Stimulated activated CD8-positive, alpha-beta memory T cell treated with anti-CD3 and anti-CD28 coated beads, Interleukin-15, amount 100 ng/mL, for 1 hour (primary cell): ENCODE data around the gene ABCA4.

ENCODE experiments used
- DNase-seq: peaks from one replicate; pipeline ENCODE4 v3.0.0-alpha.2; 2020; ENCODE audit warnings: low read depth

Gene ABCA4

DNA sequence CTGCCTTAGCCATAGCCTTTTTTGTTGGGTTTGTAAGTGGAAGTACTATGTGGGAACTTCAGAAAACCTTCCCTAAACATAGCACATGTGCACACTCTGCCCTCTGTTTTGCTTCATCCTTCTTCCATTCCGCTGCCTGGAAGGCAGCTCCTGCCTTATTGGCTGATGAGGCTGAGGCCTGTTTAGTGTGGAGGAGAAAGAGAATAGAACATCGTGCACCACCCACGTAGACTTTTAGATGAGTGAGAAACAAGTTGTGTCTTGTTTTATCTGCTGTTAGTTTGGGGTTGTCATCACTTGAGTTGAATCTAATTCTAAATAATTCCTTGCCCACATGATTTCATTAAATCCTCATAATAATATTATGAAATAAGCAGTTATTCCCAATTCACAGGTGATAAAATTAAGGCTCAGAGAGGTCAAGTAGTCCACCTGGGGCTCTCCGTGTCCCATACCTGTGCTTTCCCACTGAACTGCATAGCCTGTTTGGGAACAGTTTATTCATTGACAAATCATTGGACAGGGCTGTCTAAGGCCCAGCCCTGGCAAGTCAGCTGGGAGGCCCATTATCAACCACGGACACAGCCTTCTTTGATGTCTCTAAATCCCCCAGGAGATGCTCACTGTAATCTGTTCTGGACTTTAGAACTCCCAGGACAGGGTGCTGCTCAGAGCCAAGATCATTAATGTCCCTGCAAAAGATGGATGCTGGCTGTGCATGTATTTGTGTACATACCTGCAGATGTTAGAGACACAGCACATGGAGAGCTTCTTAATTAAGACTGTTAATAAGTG is 93.0 kb downstream of the ABCA4 start:
- no peak for DNase-seq

DNA sequence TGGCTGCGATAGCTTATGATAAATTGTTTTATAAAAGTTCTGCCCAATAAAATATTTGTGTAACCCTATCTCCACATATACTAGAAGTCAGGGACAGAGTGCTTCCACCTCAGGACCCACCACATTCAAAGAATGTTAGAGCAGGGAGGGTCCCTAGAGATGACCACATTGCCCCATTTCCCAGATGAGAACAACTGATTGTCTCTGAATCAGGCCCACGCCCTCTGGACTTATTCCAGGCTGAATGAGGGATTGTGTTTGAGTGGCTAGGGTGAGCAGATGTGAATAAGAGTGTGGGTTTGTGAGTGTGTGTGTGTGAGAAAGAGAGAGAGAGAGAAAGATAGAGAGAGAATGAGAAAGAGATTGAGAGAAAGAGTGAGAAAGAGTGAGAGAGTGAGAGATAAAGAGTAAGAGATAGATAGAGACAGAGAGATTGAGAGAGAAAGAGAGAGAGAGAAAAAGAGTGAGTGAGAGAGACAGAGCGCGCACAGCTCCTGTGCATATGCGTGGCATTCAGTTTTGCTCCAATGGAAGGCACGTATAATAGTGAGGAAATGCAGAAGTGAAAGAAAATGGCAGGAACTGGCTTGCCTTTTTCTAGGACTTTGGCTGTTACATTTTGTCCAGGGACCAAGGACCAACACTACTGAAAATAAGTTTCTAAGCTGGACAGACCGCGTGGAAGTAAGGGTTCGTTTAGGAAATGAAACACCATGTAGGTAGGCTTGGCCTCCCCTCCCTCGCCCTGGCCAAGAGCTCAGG is 94.1 kb downstream of the ABCA4 start:
- DNase-seq, result no peak

DNA sequence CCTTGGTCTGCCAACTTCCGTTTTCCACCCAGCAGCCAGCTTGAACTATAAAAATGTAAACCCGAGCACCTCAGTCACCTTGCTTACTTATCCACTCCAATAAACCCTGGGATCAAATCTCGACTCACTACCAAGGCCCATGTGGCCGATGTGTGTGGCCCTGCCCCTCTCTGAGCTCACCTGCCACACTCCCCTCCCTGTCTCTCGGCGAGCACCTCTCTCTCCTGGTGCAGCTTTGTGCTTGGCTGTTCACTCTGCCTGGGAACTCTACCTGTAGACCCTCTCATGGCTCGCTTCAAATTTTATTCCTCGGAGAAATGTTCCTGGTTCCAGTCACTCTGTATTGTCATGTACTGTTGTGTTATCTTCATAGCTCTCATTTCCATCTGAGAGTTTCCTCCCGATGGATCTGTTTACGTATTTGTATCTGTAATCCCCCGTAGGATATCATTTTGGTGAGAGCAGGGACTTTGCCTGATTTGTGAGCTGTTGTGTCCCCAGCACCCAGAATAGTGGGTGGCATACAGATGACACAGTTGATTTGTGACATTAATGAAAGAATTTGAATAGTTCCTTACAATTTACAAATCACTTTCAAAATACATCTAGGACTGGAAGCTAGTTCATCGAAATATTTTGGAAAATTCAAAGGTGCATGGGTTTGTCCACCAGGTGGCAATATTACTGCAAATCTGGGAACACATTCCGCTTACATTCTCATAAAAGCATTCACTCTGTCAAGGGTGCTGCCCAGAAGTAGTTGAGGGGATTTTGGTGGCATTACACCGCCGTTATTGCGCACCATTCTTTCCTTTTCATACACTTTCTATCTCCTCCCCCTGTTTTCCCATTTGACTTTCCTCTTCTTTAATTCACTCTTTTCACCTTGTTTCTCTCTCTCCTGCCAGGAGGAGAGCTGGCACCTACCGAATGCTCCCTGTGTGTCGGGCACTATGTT is 95.3 kb downstream of the ABCA4 start:
- no peak for DNase-seq

DNA sequence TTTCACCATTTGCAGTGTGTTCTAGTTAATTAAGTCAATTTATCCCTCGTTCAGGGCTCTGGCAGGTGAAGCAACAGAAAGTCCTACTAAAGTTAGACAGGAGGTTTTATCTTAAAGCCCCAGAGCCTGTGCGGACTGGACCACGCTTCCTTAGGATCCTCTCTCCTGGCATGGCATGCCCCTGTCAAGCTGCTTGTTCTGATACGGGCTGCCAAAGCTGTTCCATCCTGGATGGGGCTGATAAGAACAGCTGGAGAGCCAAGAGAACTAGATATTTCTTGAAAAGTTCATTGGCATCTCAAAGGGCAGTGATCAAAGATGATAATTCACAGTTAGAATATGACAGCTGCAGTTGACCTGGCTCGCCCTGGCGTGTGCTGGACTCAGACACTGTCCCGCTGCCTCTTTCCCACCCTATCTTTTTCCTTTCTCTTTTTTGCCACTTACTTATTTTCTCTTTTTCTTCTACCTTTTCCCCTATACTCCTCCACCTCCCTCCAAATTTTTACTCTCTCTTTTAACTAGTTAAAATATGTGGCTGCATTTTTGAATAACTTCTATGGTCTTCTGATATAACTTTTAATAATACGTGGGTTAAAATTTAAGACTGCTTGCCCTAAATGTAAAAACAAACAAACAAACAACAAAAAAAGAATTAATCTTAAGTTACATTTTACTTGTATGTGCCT is 96.7 kb downstream of the ABCA4 start:
- DNase-seq, result no peak

DNA sequence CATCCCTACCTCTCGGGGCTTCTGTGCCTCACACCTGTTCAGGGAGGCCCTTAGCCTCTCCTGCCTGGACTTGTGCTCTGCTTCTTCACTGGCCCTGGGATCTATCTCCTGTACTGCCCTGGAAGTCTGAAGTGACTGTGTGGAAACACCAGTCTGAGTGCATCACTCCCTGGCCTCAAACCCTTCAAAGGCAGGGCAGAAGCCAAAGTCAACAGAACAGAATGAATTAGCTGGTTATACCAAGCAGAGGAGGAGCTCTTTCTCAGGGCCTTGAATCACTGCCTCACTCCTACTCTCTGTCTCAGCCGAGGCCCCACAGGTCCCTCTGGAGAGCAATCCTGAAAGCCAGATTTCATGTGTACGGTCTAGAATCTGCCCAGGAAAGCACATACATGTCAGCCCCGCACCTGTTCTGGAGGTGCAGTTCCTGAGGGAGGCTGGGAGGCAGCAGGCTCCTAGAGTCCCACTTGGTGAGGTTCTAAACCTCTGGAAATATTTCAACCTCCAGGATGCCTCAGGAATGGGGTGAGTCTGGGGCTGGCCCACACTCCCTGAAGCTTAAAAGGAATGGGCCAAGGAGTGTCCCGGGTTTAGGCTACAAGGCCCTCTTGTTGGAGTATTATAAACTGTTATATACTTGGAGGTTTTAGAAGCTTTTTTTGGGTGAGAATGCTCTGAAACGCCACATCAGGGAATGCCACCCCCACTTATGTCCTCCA is 98.3 kb downstream of the ABCA4 start:
- no peak for DNase-seq

GRCh38 chr1:94020764-94021579 is 100.0 kb downstream of the ABCA4 start:
- DNase-seq, result no peak

DNA sequence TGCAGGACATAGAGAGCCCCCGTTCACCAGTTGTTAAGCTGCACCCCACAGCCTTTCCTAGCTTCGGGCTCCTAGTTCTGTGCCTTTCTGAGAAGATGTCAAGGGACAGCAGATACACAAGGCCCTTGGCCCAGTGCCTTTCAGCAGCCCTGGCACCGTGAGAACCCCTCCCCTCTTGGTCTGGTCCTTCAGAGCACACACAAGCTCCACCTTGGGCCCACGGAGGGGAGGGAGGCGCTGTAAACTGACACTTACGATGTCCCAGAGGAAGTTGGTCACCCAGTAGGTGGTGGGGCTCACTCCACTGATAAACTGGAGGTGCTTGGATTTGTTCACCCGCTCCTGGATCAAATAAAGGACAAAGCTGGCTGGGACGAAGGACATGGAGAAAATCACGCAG is 101.6 kb downstream of the ABCA4 start:
- no peak for DNase-seq

- peak; percentile 4 for DNase-seq
Observed at GRCh38 chr1:94017155-94017829, 103.7 kb downstream of the ABCA4 start.

DNA sequence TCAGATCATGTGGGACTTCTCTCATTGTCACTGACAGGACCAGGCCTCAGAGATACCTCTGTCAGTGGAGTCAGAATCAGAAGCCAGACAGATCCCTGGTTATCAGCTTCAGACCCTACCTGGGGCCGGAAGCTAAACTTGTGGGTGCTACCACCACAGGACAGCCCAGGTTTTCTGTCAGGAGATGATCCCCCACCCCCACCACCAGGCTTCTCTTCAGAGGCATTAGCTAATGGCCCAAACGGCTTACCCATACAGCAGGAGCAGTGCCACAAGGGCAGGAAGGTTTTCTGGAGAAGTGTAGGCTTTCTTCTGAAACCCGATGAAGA is 105.5 kb downstream of the ABCA4 start:
- DNase-seq, result no peak

DNA sequence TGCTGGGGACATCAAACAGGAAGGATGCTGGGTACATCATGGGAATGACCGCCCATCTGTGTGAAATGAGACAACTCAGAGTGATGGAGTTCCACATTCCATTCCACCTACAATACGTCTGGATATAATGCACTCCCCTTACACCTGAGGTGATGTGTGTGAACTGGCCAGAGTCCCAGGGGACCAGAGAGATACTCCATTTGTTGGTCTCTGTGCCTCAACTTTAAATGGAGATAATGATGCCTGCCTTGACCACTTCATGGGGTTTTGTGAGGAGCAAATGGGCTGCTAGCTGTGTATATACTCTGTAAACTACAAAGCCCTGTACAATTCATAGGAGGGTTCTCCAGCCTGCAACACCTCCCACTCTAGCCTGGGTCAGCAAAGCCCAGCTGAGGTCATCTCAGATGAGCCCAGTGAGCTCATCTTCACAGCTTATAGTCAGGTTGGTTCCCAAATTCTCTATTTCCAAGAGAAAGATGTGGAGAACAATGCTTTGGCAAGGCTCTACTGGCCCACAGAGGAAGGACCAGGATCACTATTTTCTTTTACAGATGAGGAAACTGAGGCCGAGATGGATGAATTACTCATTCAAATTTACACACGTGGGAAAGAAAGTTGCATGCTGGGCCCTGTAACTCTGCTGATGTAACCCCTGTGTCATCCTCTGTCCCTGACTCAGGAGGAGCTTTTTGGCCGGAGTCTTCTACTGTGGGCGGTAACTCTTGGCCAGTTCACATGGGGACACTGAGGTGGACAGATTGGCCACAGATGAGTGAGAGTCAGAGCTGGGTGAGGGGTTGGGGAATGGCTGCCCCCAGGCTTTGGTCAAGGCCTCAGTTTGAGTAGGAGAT is 106.1 kb downstream of the ABCA4 start:
- DNase-seq, result no peak

- DNase-seq, result no peak
Observed at GRCh38 chr1:94014087-94014486, 106.9 kb downstream of the ABCA4 start.

DNA sequence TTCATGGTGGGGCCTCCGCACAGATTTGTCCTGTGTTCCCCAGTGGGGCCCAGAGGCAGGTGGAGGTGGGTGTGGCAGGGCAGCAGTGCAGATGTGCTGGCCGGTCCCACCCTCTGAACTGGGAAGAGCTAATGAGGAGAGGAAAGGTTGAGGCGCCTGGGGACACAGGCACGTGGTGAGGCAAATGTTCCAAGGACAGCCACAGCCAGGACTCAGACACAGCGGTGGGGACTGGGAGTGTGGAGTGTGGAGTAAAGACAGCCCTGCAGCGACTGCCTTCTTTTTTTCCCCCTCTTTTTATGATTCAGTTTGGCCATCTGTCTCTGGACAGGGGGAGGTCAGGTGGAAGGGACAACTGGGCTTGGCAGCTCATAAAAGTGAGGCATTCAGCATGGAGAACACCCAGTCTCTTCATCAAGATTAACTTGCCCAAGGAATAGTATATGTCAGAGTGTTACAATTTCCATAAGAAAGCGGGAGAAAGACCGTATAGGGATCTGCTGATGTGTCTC is 107.5 kb downstream of the ABCA4 start:
- no peak for DNase-seq

DNA sequence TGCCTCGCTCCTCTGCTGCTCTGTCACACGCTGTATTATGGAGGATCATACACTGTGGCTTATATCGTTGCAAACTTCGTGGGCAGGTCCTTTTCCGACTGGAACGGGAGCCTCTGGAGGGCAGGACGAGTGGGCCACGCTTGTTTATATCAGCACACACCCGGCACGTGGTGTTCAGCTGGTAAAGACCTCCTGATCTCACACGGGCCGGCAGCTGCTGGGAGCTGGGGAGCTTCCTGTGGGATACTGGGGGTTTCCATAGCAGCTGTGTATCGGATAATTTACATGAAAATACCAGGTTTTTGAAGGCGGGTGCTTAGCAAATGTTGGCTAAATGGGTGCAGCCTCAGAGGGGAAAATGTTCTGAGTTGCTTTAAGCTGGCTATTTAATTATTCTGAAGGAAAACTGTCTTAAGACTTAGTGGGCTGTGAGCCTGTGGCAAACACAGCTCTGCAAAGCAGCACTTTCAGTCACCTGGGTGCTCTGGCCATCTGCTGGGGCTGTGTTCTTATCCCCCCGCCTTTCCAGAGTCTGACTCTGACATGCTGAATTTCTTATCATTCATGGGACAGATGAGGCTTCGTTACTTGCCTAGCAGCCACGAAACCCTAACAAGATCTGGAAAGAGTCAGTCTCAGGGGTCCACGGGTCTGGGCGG is 108.1 kb downstream of the ABCA4 start:
- DNase-seq, result no peak

GRCh38 chr1:94011709-94012595 is 109.0 kb downstream of the ABCA4 start:
- no peak for DNase-seq

- no peak for DNase-seq
Observed at GRCh38 chr1:94011129-94011528, 109.8 kb downstream of the ABCA4 start.

DNA sequence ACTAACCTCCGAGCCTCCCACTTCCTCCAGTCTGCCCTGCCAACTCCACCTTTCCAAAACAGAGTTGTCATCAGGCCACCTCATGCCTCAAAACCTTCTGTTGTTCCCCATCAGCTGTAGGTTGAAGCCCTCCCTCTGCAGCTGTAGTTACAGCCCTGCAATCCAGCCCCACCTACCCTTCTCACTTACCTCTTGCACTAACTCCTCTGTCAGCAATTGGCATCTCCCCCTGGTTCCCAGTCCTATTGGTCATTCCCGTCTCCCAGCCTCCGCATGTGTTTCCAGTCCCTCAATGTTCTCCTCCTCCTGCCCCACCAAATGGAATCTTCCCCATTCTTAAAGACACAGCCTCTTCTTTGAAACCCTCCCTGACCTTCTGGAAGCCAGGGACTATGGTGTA is 111.6 kb downstream of the ABCA4 start:
- no peak for DNase-seq

GRCh38 chr1:94006604-94007003 is 114.3 kb downstream of the ABCA4 start:
- DNase-seq, result no peak
